ENCODE measurements around the gene KCNE2.

GRCh38 chr21:34355570-34355969 lies 8.2 kb upstream of the KCNE2 start:
- TF ChIP-seq CTCF (optimal IDR thresholded peaks at IDR 0.05 in 1 of 3, IDR thresholded peaks at IDR 0.05 in 1 of 3, conservative IDR thresholded peaks at IDR 0.05 in 1 of 3; ENCODE audit: extremely low read depth in 1 of 3, insufficient read depth in 2 of 3, low read length in 3 of 3) (no peak), EZH2 (IDR thresholded peaks at IDR 0.05; ENCODE audit: low read length) (no peak)

All from keratinocyte (primary cell).